ENCODE data around the gene NOS1AP.
"Not testable (repeated sequence)": the region's sequence is repeated elsewhere in the genome, so short reads cannot be mapped to it uniquely, and the experiment has no call there.

NOS1AP gene

DNA sequence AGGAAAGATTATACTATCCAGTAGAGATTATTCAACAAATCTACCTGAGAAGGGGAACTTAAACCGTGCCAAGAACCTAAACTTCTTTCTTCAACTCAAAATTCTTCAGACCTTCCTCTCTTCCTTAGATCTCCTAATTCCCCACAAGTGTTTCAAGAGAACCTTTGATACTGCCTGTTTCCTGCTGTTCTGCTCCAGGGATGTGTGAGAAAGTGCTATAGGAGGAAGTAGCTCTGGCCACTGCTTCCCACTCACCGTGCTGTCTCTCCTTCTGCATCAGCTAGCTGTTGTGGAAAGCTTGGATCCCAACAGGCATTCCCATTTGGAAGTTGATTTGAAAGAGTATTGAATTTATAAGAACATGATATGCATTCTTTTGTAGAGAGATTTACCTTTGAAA lies 4.5 kb upstream of the NOS1AP start:
- H3K27me3 ChIP-seq (replicated peaks; ENCODE audit: insufficient read depth, low read length) = 0 out of 2 replicates have a peak, but pooled peaks cover 3% of the 10 kb centered on the region
- H3K4me3 ChIP-seq (ENCODE audit: low read length) = no peak overlapping the region
- H3K79me2 ChIP-seq (ENCODE audit: low read length) = peaks cover under 1% of the 10 kb centered on the region; the same call in 1 of the 2 replicates
- H2AFZ ChIP-seq (ENCODE audit: low read length) = no peak overlapping the region
- H3F3A ChIP-seq (ENCODE audit: insufficient read depth, low read length) = no peaks in the 10 kb centered on the region
- H4K20me1 ChIP-seq (ENCODE audit: insufficient read depth, low read length) = no peaks in the 10 kb centered on the region
- no peaks in the 10 kb centered on the region for H3K36me3 ChIP-seq (replicated peaks; ENCODE audit: insufficient read depth, low read length)
- H3K9ac ChIP-seq (ENCODE audit: low read length) = no peak overlapping the region
- TF ChIP-seq, protein P1, sequence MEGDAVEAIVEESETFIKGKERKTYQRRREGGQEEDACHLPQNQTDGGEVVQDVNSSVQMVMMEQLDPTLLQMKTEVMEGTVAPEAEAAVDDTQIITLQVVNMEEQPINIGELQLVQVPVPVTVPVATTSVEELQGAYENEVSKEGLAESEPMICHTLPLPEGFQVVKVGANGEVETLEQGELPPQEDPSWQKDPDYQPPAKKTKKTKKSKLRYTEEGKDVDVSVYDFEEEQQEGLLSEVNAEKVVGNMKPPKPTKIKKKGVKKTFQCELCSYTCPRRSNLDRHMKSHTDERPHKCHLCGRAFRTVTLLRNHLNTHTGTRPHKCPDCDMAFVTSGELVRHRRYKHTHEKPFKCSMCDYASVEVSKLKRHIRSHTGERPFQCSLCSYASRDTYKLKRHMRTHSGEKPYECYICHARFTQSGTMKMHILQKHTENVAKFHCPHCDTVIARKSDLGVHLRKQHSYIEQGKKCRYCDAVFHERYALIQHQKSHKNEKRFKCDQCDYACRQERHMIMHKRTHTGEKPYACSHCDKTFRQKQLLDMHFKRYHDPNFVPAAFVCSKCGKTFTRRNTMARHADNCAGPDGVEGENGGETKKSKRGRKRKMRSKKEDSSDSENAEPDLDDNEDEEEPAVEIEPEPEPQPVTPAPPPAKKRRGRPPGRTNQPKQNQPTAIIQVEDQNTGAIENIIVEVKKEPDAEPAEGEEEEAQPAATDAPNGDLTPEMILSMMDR (IDR thresholded peaks at IDR 0.05; ENCODE audit: low read length) = no peak
- no peaks in the 10 kb centered on the region for H3K9me2 ChIP-seq (replicated peaks; ENCODE audit: insufficient read depth, low read length)
- H3K4me2 ChIP-seq (ENCODE audit: low read depth, low read length) = no peak overlapping the region
- 0 out of 2 replicates have a peak, but pooled peaks cover 2% of the 10 kb centered on the region for H3K4me1 ChIP-seq (ENCODE audit: low read length)
- H3K9me3 ChIP-seq (replicated peaks; ENCODE audit: insufficient read depth, low read length) = no peaks in the 10 kb centered on the region
- H3K27ac ChIP-seq (ENCODE audit: low read length) = no peak overlapping the region
- no peak for DNase-seq

DNA sequence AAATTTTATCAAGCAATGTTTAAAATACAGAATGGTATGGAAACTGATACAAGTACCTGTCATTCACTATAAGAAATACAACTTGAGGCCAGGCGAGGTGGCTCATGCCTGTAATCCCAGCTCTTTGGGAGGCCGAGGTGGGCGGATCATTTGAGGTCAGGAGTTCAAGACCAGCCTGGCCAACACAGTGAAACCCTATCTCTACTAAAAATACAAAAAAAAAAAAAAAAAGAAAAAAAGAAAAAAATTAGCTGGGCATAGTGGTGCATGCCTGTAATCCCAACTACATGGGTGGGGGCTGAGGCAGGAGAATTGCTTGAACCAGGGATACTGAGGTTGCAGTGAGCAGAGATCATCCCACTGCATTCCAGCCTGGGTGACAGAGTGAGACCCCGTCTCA lies 2.7 kb upstream of the NOS1AP start:
- not testable (repeated sequence) for DNase-seq; H3K36me3 ChIP-seq (replicated peaks; ENCODE audit: insufficient read depth, low read length); H2AFZ ChIP-seq (ENCODE audit: low read length); H3K27me3 ChIP-seq (replicated peaks; ENCODE audit: insufficient read depth, low read length); H3K27ac ChIP-seq (ENCODE audit: low read length); H3K9me2 ChIP-seq (replicated peaks; ENCODE audit: insufficient read depth, low read length); H3F3A ChIP-seq (ENCODE audit: insufficient read depth, low read length); H3K4me2 ChIP-seq (ENCODE audit: low read depth, low read length); H3K4me3 ChIP-seq (ENCODE audit: low read length); H3K9ac ChIP-seq (ENCODE audit: low read length); H3K9me3 ChIP-seq (replicated peaks; ENCODE audit: insufficient read depth, low read length); H4K20me1 ChIP-seq (ENCODE audit: insufficient read depth, low read length)
- peaks cover 17% of the 10 kb centered on the region for H3K79me2 ChIP-seq (ENCODE audit: low read length)
- H3K4me1 ChIP-seq (ENCODE audit: low read length) = peaks cover 10% of the 10 kb centered on the region; the same call in 1 of the 2 replicates

DNA sequence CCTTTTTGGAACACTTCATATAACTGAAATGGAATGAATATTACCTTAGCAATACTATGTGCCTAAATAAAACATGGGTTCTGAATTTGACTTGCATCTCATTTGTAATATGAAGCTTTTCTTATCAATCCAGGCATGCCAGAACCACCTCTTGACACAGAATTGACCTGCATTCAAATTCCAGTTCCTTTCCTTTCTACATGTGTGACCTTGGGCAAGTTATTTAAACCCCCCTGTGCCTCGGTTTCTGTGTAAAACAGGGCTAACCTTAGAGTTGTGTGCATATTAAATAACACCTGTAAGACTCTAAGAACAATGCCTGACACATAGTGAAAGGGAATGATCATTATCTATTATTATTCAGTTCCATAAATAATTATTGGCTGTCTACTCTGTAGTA lies 2.0 kb upstream of the NOS1AP start:
- Histone ChIP-seq H3K4me1 (ENCODE audit: low read length) (peaks cover 10% of the 10 kb centered on the region; the same call in 1 of the 2 replicates), H3K9ac (ENCODE audit: low read length) (no peak overlapping the region), H3K27ac (ENCODE audit: low read length) (no peak overlapping the region), H3K36me3 (replicated peaks; ENCODE audit: insufficient read depth, low read length) (no peaks in the 10 kb centered on the region), H3K4me2 (ENCODE audit: low read depth, low read length) (no peak overlapping the region), H3K27me3 (replicated peaks; ENCODE audit: insufficient read depth, low read length) (0 out of 2 replicates have a peak, but pooled peaks cover 3% of the 10 kb centered on the region), H3K4me3 (ENCODE audit: low read length) (no peak overlapping the region), H4K20me1 (ENCODE audit: insufficient read depth, low read length) (0 out of 2 replicates have a peak, but pooled peaks cover 2% of the 10 kb centered on the region), H3F3A (ENCODE audit: insufficient read depth, low read length) (0 out of 2 replicates have a peak, but pooled peaks cover 3% of the 10 kb centered on the region), H3K9me3 (replicated peaks; ENCODE audit: insufficient read depth, low read length) (no peaks in the 10 kb centered on the region), H3K79me2 (ENCODE audit: low read length) (peaks cover 21% of the 10 kb centered on the region), H2AFZ (ENCODE audit: low read length) (no peak overlapping the region), H3K9me2 (replicated peaks; ENCODE audit: insufficient read depth, low read length) (no peaks in the 10 kb centered on the region)
- DNase-seq = no peak
- TF ChIP-seq, protein P1 (IDR thresholded peaks at IDR 0.05; ENCODE audit: low read length) = no peak
- TF ChIP-seq EZH2phosphoT487 (IDR thresholded peaks at IDR 0.05; ENCODE audit: low read length) (no peak), EZH2 (optimal IDR thresholded peaks at IDR 0.05; ENCODE audit: low read depth, low read length) (no peak)

DNA sequence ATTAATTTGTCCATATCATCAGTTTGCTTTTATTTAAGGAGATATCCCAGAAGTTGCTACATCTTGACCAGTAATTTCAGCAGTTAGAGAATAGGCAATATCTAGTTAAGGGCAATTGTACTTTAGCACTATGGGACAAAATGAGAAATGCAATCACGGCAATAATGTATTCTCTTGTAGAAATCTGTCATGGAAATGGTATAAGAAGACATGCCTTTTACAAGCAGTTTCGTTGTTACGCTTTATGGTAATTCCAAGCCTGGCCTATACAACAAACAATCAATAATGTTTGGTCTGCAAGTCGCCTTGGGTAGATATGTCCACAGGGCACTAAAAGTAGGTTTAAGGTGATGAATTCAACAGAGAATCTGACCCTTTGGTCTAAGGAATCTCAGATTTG lies 1.2 kb upstream of the NOS1AP start:
- Histone ChIP-seq H3K36me3 (replicated peaks; ENCODE audit: insufficient read depth, low read length) (no peaks in the 10 kb centered on the region), H3K27ac (ENCODE audit: low read length) (no peak overlapping the region), H3K27me3 (replicated peaks; ENCODE audit: insufficient read depth, low read length) (0 out of 2 replicates have a peak, but pooled peaks cover 3% of the 10 kb centered on the region), H3K9me3 (replicated peaks; ENCODE audit: insufficient read depth, low read length) (no peaks in the 10 kb centered on the region), H3K4me1 (ENCODE audit: low read length) (peaks cover 10% of the 10 kb centered on the region; the same call in 1 of the 2 replicates), H3K9ac (ENCODE audit: low read length) (no peak overlapping the region), H4K20me1 (ENCODE audit: insufficient read depth, low read length) (0 out of 2 replicates have a peak, but pooled peaks cover 2% of the 10 kb centered on the region), H3K4me3 (ENCODE audit: low read length) (no peak overlapping the region), H2AFZ (ENCODE audit: low read length) (no peak overlapping the region), H3K79me2 (ENCODE audit: low read length) (peaks cover 26% of the 10 kb centered on the region), H3K4me2 (ENCODE audit: low read depth, low read length) (no peak overlapping the region), H3K9me2 (replicated peaks; ENCODE audit: insufficient read depth, low read length) (no peaks in the 10 kb centered on the region), H3F3A (ENCODE audit: insufficient read depth, low read length) (0 out of 2 replicates have a peak, but pooled peaks cover 3% of the 10 kb centered on the region)
- TF ChIP-seq EZH2phosphoT487 (IDR thresholded peaks at IDR 0.05; ENCODE audit: low read length) (no peak), EZH2 (optimal IDR thresholded peaks at IDR 0.05; ENCODE audit: low read depth, low read length) (no peak)
- TF ChIP-seq, protein P1 (IDR thresholded peaks at IDR 0.05; ENCODE audit: low read length) = no peak
- no peak for DNase-seq
